Measurements from ENCODE around the gene FLT4.

Gene FLT4

GRCh38 chr5:180609817-180610550, 39.4 kb downstream of the FLT4 start:
- Histone ChIP-seq H3K9ac (ENCODE audit: low read length) (no peak overlapping the region), H3K4me1 (ENCODE audit: low read length) (no peaks in the 10 kb centered on the region), H3K9me3 (ENCODE audit: insufficient read depth, low read length) (no peaks in the 10 kb centered on the region), H3K4me2 (ENCODE audit: low read length) (no peak overlapping the region), H3K36me3 (replicated peaks; ENCODE audit: low read depth, low read length) (no peaks in the 10 kb centered on the region), H3K4me3 (ENCODE audit: low read length) (no peak overlapping the region), H2AFZ (ENCODE audit: low read depth, low read length) (no peak overlapping the region), H3K79me2 (ENCODE audit: low read length) (no peaks in the 10 kb centered on the region), H3K27ac (ENCODE audit: low read length) (no peak overlapping the region), H3K27me3 (ENCODE audit: low read depth, low read length) (0 out of 2 replicates have a peak, but pooled peaks cover 1% of the 10 kb centered on the region), H4K20me1 (ENCODE audit: insufficient read depth, low read length) (no peaks in the 10 kb centered on the region)
- TF ChIP-seq EZH2phosphoT487 (IDR thresholded peaks at IDR 0.05; ENCODE audit: low read depth) (no peak), CTCF (IDR thresholded peaks at IDR 0.05; ENCODE audit: low read depth, low read length) (no peak)

- Histone ChIP-seq H3K27ac (ENCODE audit: low read length) (no peak overlapping the region), H3K79me2 (ENCODE audit: low read length) (no peaks in the 10 kb centered on the region), H3K4me3 (ENCODE audit: low read length) (no peak overlapping the region), H3K36me3 (replicated peaks; ENCODE audit: low read depth, low read length) (no peaks in the 10 kb centered on the region), H3K4me1 (ENCODE audit: low read length) (no peaks in the 10 kb centered on the region), H3K27me3 (ENCODE audit: low read depth, low read length) (0 out of 2 replicates have a peak, but pooled peaks cover 3% of the 10 kb centered on the region), H4K20me1 (ENCODE audit: insufficient read depth, low read length) (no peaks in the 10 kb centered on the region), H2AFZ (ENCODE audit: low read depth, low read length) (no peak overlapping the region), H3K4me2 (ENCODE audit: low read length) (no peak overlapping the region), H3K9ac (ENCODE audit: low read length) (no peak overlapping the region), H3K9me3 (ENCODE audit: insufficient read depth, low read length) (no peaks in the 10 kb centered on the region)
- TF ChIP-seq CTCF (IDR thresholded peaks at IDR 0.05; ENCODE audit: low read depth, low read length) (no peak), EZH2phosphoT487 (IDR thresholded peaks at IDR 0.05; ENCODE audit: low read depth) (no peak)
Observed at GRCh38 chr5:180609386-180609785, 40.0 kb downstream of the FLT4 start.

- no peaks in the 10 kb centered on the region for H3K9me3 ChIP-seq (ENCODE audit: insufficient read depth, low read length)
- H3K9ac ChIP-seq (ENCODE audit: low read length): no peak overlapping the region
- no peak overlapping the region for H2AFZ ChIP-seq (ENCODE audit: low read depth, low read length)
- H3K4me2 ChIP-seq (ENCODE audit: low read length): no peak overlapping the region
- no peak for TF ChIP-seq EZH2phosphoT487 (IDR thresholded peaks at IDR 0.05; ENCODE audit: low read depth)
- TF ChIP-seq CTCF (IDR thresholded peaks at IDR 0.05; ENCODE audit: low read depth, low read length): no peak
- no peaks in the 10 kb centered on the region for H3K4me1 ChIP-seq (ENCODE audit: low read length)
- H3K27ac ChIP-seq (ENCODE audit: low read length): no peak overlapping the region
- H3K4me3 ChIP-seq (ENCODE audit: low read length): no peak overlapping the region
- H4K20me1 ChIP-seq (ENCODE audit: insufficient read depth, low read length): no peaks in the 10 kb centered on the region
- no peaks in the 10 kb centered on the region for H3K79me2 ChIP-seq (ENCODE audit: low read length)
- no peaks in the 10 kb centered on the region for H3K36me3 ChIP-seq (replicated peaks; ENCODE audit: low read depth, low read length)
- 0 out of 2 replicates have a peak, but pooled peaks cover 3% of the 10 kb centered on the region for H3K27me3 ChIP-seq (ENCODE audit: low read depth, low read length)
Observed at GRCh38 chr5:180608572-180609310, 40.7 kb downstream of the FLT4 start.

GRCh38 chr5:180607861-180608571, 41.4 kb downstream of the FLT4 start:
- H3K4me2 ChIP-seq (ENCODE audit: low read length): no peak overlapping the region
- no peaks in the 10 kb centered on the region for H3K36me3 ChIP-seq (replicated peaks; ENCODE audit: low read depth, low read length)
- no peaks in the 10 kb centered on the region for H4K20me1 ChIP-seq (ENCODE audit: insufficient read depth, low read length)
- H3K9me3 ChIP-seq (ENCODE audit: insufficient read depth, low read length): no peaks in the 10 kb centered on the region
- no peak overlapping the region for H3K9ac ChIP-seq (ENCODE audit: low read length)
- H3K27ac ChIP-seq (ENCODE audit: low read length): no peak overlapping the region
- no peaks in the 10 kb centered on the region for H3K79me2 ChIP-seq (ENCODE audit: low read length)
- H3K4me1 ChIP-seq (ENCODE audit: low read length): no peaks in the 10 kb centered on the region
- H3K4me3 ChIP-seq (ENCODE audit: low read length): no peak overlapping the region
- no peak for TF ChIP-seq EZH2phosphoT487 (IDR thresholded peaks at IDR 0.05; ENCODE audit: low read depth)
- no peak for TF ChIP-seq CTCF (IDR thresholded peaks at IDR 0.05; ENCODE audit: low read depth, low read length)
- no peak overlapping the region for H2AFZ ChIP-seq (ENCODE audit: low read depth, low read length)
- H3K27me3 ChIP-seq (ENCODE audit: low read depth, low read length): 0 out of 2 replicates have a peak, but pooled peaks cover 3% of the 10 kb centered on the region
